HG02870 (cell line): Measurements from ENCODE around the gene GPR3.

Experiments used
- ATAC-seq: cut with Tn5 transposase; IDR thresholded peaks from one replicate; pipeline ENCODE4 v1.9.1; 2021; ENCODE audit warnings: mild to moderate bottlenecking, moderate library complexity; ENCODE audit not compliant: unreplicated experiment

GPR3 gene

GRCh38 chr1:27358038-27358927, 34.1 kb upstream of the GPR3 start:
- ATAC-seq = no peak

GRCh38 chr1:27358928-27359313, 33.5 kb upstream of the GPR3 start:
- ATAC-seq = no peak

DNA sequence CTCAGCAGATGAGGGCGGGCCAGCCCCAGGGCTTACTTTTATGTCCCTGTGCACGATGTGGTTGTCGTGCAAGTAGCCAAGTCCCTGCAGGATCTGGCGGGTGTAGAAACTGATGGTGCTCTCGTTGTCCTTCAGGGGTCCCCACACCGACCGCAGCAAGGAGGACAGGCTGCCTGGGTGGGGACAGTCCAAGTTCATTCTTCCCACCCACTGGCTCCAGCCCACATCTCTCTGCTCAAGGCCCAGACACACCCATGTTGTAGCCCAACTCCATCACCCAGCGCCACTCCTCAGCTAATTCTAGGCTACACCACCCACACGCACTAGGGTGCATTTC, 32.6 kb upstream of the GPR3 start:
- ATAC-seq = no peak

- ATAC-seq = no peak
Observed at GRCh38 chr1:27360159-27361043, 32.0 kb upstream of the GPR3 start.

DNA sequence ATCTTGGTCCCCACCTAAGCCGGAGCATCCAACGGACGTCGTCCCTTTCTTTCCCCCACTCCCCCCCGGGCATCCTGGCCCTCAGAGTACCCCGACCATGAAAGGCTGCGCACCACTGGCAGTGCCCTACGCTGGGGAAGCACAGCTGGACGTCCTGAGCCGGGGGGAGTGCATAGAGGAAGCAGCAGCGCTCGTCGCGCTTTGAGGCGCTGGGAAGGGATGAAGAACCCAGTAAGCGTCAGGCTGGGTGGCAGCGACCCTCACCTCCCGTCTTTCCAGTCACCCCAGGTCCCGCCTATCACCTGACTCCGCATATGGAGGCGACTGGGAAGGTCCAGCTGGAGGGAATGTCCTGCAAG, 31.4 kb upstream of the GPR3 start:
- ATAC-seq = no peak

DNA sequence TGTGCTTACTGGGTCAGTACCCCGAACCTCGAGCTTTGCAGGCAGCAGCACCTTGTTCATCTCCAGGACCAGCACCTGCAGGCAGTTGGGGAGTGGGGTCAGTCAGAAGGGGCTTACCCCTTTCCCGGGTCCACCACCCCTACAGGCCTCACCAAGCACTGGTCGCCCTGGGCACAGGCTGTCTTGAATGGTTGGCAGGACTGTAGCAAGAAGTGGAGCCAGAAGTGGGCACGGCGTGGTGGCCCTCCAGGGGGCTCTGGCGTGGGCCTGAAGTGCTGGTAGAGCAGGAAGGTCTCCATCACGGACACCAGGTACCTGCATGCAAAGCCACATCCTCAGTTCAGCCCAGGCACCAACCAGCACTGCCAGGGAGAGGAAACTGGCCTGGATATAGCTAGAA, 30.9 kb upstream of the GPR3 start:
- no peak for ATAC-seq

DNA sequence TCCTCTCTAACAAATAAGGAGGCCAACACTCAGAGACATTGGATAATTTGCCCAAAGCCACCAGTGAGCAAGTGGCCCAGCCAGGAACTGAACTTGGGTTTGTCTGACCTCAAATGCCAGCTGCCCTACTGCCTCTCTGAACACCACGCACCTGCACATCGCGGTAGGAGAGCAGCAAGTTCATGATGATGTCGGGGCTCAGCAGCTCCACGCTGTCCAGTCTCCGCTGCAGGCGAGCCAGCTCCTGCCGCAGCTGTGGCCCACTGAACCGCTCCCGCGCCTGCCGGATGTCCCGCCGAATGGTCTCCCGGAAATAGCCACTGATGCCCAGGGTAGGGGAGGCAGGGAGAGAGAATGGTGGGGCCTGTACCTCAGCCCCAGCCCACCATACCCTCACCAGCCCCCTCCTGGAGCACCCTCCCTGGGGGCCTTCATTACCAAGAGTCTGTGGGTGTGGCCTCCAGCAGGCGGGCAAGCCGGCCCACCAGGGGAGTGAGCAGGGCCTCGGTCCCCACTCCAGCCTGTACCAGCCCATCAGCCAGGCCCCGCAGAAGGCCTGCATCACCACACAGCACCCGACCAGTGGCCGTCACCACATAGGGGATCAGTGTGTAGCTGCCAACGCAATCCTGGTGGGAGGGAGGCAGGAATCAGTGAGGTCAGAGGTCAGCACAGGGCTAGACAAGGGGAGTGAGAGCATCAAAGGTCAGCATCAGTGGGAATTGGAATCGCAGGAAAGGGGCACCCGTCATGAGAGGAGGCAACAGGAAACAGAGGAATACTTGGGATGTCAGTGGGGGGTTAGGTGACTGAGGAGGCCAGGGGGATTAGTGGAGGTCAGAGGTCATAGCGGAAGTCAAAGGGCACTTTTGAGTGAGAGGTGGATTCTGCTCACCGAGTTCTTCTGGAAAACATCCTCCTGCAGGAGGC, 28.4 kb upstream of the GPR3 start:
- no peak for ATAC-seq

- no peak for ATAC-seq
Observed at GRCh38 chr1:27364696-27365371, 27.6 kb upstream of the GPR3 start.

- no peak for ATAC-seq
Observed at GRCh38 chr1:27365372-27366112, 26.9 kb upstream of the GPR3 start.

DNA sequence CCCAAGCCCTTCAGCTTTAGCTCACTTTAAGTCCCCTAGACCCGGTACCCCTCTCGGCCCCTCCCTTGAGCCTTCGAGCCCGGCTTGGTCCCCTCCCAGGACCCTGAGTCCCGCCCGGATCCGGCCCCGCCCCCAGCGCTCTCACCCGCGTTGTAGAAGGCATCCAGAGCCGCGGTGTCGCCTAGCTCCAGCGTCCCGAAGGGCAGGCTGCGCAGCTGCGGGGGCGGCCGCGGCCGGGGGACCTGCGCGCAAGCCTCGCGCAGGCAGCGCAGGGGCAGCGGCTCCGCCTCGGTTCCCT, 26.4 kb upstream of the GPR3 start:
- no peak for ATAC-seq

- ATAC-seq = no peak
Observed at GRCh38 chr1:27366411-27367159, 25.8 kb upstream of the GPR3 start, which contains the start of gene MAP3K6. TSS of gene MAP3K6 (minus strand) at chr1:27366961. CDS start at chr1:27366597, 364 bp downstream.

DNA sequence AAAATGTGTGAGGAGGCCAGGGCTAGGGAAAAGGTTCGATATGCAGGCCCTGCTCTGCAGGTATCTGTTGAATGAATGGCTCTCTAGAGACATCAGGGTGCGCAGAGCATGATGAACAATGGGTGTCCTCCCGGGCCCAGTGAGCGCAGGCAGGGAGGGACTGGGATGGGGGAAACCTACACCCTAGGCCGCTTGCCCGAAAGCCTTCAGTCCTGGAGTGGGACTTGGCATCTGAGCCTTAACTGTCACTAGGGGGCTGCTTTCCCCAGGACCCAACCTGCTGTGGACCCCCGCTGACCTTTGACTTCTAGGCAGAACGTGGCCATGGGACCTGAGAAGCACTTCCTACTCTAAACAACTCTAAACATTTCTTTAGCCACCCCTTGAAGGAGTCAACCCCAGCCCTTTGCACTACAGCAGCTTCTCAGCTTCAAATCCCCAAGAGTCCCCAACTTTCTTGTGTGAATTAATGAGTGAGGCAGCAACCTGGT, 25.2 kb upstream of the GPR3 start:
- no peak for ATAC-seq

DNA sequence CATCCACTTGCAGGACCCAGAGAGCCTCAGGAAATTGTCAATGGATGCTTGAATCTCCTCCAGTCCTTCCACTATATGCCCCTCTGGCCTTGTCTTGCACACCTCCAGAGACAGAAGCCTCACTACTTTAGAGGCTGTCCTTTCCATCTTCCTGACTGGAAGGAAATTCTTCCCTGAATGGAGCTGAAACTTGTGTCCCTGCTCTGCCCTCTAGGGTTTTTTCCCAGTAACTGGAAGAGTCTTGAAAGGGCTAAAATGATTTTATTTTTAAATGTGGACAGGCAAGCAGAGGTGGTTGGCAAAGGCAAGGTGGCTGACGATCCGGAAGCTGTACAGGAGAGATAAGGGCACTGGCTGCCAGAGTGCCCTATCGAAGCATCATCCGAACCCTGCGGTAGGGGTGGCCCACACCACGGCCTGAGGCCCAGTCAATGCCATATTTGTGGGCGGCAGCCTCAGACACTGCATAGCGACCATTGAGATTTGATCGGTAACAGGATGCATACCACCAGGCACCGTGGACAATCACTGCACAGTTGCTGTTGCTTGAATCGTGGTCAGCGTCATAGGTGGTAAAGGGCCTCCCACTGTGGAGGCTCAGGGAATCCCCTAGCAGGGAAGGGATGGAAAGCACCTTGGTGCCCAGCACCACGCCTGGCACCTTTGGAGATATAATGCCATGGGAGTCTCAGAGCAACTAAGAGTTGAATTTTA, 23.4 kb upstream of the GPR3 start:
- no peak for ATAC-seq

GRCh38 chr1:27372022-27372807, 20.2 kb upstream of the GPR3 start:
- ATAC-seq = no peak

GRCh38 chr1:27372808-27373690, 19.4 kb upstream of the GPR3 start:
- no peak for ATAC-seq

DNA sequence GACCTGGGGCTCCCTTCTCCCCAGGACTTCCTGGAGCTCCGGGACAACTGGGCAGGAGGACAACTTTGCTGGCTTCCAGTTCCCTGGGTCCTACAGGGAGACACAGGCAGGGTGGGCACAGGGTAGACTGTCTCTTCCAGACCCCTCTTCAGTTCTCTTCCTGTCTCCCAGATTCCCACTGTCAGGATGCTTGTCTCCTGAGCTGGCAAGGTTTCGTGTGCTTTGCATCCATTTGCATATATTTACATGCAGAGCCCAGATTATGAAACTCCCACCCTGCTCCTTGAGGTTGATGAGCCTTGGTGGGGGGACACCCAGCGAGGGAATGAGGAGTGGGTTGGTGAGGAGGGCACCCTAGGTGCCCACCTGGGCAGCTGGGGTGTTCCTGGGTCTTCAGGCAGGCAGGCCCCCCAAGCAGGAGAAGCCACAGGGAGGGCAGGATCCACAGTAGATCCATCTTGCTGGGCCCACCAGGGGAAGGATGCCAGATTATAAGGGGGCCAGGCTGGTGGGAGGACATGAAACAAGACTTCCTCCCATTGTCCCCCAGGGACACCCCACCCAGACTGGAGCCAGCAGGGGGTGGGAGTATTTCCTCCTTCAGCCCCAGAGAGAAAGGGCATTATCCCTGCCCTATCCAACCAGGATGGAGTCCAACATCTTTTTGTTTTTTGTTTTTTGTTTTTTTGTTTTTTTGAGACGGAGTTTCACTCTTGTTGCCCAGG, 17.9 kb upstream of the GPR3 start, which contains the start of gene FCN3:
TSS of gene FCN3 (minus strand) at position 463 of the 725 bp plus-strand sequence. CDS start at position 457, 6 bp downstream.
- ATAC-seq = no peak
